Fibroblast of the aortic adventitia (primary cell): ENCODE data around the gene SGCA. TPM values are rescaled to one million over a fixed set of nuclear protein-coding genes. Genes with fewer than 3 reads are reported as not detected.

Experiments used
- DNase-seq: peaks from one replicate; pipeline ENCODE4 v3.0.0-alpha.2; 2010; ENCODE audit warnings: low read depth
- H3K4me3 ChIP-seq: 2 replicates; pipeline ENCODE4 v1.5.1; 2011; ENCODE audit warnings: low read depth, mild to moderate bottlenecking, control low read depth, low read length, moderate library complexity
- CTCF ChIP-seq: IDR thresholded peaks from 2 replicates; pipeline ENCODE4 v1.5.1; 2011; ENCODE audit warnings: mild to moderate bottlenecking, low read length, control low read depth, inconsistent platforms; ENCODE audit not compliant: insufficient read depth
- total RNA-seq: library from RNA; depleted of rRNA; stranded (reverse); fragments of >200 nt; gene quantifications from 2 replicates; pipeline ENCODE4 v1.2.3, GENCODE V29; 2012; ENCODE audit warnings: low replicate concordance

The SGCA gene
- total RNA-seq, 1 donor: 0.90 TPM

DNA sequence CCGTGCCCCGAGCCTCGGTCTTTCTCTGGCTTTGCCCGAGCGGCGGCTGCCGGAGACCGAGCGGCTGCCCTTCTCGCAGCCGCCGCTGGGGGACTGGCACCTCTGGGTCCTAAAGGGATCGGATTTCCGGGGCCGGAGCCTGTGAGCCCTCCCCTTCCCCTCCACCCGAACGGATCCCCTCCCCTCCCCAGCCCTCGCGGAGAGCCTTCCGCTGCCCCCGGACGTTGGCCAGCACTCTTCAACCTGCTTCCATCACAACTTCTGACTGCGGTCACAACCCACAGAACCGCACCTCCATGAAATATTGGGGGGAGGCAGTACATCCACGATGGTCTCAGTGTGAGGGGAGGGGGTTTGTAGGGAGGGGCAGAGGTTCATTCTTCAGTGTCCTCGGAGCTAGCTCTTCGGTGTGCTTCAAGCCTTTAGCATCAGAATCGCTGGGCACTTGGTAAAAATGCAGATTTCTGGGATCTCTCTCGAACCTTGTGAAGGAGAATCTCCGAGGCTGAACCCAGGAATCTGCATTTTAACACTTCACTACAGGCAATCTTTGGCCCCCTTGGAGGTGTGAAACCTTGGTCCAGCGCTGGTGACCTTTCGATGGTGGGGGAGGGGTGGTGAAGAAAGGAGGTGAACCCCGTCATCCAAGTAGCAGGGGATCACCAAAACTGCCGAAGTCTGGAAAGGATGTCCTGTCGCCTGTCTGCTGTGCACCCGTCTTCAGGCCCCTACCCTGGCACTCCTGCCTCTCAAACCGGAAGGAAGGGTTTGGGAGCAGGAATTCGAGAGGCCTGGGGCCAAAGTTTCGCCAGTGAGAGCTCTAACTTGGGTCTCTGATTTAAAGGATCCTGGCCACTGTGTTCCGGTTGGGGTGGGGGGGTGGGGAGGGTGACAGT is 14.5 kb upstream of the SGCA start:
- H3K4me3 ChIP-seq: peak overlapping the region; percentile 81
- TF ChIP-seq CTCF: peak; percentile 86
- DNase-seq: peak; percentile 89

GRCh38 chr17:50151937-50152547 is 13.8 kb upstream of the SGCA start:
- DNase-seq: peak; percentile 86
- peak overlapping the region; percentile 74 for H3K4me3 ChIP-seq
- TF ChIP-seq CTCF: no peak

- no peak for TF ChIP-seq CTCF
- DNase-seq: no peak
- H3K4me3 ChIP-seq: no peak overlapping the region
Measured at GRCh38 chr17:50152736-50153135, 13.1 kb upstream of the SGCA start.

DNA sequence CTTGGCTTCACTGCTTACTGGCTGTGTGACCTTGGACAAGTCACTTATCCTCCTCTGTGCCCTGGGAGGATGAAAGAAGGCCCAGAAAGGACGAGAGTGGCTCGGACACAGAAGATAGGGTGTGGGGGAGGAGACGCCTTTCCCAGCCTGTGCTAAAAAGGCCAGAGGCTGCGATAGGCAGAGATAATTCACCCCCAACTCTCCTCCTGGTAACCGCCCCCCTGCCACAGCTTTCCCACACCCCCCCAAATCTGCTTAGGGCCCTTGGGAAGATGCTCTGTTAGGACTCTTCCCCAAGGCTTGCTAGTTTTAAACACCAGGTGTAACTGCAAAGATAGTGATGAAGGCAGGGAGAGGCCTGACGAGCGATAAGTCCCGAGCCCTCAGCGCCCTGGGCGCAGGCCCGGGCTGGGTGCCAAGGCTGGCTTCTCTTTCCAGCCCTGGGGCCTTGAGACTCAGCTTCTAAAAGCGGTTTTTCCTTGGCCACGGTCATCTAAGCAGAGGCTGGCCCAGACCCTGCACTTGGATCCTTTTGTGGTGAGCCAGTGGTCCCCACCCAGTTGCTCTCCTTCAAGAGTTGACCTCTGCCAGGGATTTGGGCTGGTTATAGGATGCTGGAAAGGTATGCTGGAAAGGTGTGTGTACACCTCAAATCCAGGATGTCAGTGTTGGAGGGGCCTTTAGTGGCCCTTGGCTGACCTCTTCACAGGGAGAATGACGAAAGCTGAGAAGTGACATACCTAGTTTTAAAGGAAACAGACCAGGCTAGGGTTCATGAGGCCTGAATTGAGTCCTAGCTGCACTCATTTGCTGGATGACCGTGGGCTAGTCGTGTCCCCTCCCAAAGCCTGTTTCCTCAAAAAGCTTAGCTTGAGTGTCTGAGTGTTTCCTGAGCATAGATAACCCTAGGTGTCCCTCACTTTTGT is 11.9 kb upstream of the SGCA start:
- DNase-seq: peak; percentile 87
- H3K4me3 ChIP-seq: no peak overlapping the region
- TF ChIP-seq CTCF: no peak

- no peak for DNase-seq
- no peak overlapping the region for H3K4me3 ChIP-seq
- no peak for TF ChIP-seq CTCF
Measured at GRCh38 chr17:50154604-50155003, 11.2 kb upstream of the SGCA start.

DNA sequence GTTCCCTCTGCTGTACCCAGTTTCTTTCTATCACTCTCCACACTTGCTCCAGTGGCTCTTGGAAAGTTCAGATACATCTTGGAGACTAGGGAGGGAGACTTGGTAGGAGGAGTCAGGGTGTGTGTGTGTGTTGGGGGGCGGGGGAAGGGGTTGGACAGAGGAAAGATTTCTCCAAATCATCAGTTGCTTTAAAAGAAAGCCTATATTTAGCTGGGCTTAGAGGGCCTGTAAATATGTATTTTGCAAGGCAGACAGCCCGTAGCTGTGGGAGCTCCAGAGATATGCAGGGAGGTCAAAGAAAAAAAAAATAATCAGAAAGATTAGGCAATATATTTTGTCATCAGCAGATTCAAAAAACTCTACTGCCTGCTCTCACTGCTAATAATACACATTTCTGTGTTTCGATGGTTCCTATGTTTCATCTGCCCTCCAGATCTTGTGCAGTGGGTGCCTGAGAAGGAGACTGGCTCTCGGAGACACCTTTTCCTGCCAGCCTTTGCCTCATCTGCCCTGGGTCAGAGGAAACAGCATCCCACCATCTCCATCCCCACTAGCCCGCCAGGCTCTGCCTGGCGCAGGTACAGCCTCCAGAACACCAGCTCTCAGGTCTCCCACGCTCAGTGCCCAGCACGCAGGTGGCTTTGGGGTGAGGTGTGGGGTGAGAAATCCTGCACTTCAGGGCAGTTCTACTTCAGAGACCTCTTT is 10.5 kb upstream of the SGCA start:
- TF ChIP-seq CTCF: no peak
- H3K4me3 ChIP-seq: peak overlapping the region; percentile 22
- peak; percentile 91 for DNase-seq
